Inflammatory macrophage (primary cell): ENCODE results near the gene ARL2.

Experiments used
- DNase-seq, 2 donors: peaks; one replicate each; pipeline ENCODE4 v3.0.0-alpha.2; 2020 to 2022

Gene ARL2

GRCh38 chr11:65047581-65048422, 33.8 kb downstream of the ARL2 start:
- DNase-seq = no peak

DNA sequence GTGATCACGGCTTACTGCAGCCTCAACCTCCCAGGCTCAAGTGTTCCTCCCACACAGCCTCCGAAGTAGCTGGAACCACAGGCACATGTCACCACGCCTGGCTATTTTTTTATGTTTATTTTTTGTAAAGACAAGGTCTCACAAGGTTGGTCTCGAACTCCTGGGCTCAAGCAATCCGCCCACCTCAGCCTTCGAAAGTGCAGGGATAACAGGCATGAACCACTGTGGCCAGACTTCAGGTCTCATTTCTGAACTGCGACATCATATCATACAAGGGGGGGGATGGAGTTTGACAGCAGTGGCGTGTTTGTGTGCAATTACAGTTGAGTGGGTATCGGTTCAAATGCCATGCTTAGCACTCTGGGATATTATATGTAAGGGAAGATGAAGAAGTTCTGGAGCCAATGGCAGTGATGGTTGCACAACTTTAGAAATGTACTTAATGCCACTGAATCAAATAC, 37.5 kb downstream of the ARL2 start:
- DNase-seq = no peak

GRCh38 chr11:65053827-65054508, 40.0 kb downstream of the ARL2 start:
- DNase-seq = no peak

GRCh38 chr11:65055538-65055937, 41.6 kb downstream of the ARL2 start:
- DNase-seq = no peak

DNA sequence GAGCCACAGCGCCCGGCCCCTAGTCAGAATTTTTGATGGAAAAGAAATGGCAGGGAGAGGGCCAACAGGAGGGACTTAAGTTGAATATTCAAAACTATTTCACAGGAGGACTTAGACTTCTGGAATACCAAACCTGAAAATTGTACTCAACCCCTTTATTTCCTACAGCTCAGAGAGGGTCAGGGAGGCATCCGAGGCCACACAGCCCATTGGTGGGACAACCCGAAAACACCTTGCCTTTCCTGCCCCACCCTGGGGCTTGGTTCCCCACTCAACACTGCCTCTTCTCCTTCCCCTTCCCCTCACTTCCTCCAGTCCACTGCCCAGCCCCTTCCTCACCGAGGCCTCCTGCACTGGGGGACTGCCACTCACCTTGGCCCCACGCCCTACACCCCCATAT, 43.0 kb downstream of the ARL2 start:
- DNase-seq = no peak

- DNase-seq = no peak
These were observed 43.6 kb downstream of the ARL2 start for GRCh38 chr11:65057526-65057925.

- no peak for DNase-seq
These were observed 44.1 kb downstream of the ARL2 start for GRCh38 chr11:65058012-65058411.

DNA sequence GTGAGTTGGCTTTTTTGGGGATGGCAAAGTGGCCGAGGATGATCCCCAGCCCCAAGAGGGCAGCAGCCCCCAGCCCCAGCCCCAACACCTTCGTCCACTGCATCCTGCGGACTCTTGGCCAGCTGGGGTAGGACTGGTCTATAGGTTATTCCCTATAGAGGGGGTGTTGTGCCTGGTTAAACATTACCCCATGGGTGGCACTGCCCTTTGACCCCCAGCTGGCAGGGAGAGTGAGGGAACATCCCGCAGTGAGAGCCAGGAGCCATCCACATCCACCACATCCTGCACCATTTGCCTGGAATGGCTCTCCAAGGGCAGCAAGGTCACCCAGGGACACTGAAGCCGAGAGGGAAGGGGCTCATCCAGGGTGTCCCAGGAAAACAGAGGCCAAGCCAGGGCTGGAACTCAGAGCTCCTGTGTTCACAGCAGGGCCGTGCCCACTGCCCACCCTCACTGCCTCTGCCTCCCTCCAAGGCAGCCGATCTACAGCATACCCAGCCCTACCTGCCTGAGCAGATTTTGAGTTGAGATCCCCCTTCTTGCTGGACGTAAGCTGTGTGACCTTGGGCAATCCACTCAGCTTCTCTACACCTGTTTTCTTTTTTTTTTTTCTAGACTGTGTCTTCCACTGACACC, 44.6 kb downstream of the ARL2 start, which contains the start of gene NAALADL1:
Gene NAALADL1, minus strand, starts transcription at position 135 of the 636 bp plus-strand sequence. Its CDS starts 32 bp downstream, at position 103.
- no peak for DNase-seq

DNA sequence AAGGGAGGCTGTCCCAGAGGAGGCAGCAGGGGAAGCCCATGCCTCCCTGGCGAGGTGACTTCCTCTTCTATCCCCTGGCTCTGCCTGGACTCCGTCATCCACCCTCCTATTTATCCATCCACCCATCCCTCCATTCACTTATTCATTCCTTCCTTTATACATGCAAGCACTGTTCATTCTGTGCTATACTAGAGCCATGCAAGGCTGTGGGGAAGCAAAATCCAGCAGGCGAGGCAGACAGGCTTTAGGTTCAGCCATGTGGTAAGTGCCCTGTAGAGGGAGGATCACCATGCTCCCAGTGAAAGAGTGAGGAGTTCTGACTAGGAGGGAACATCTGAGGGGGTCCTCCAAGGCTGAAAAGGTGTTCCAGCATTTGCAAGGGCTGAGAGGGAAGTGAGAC, 45.6 kb downstream of the ARL2 start:
- no peak for DNase-seq

GRCh38 chr11:65059959-65060824, 46.2 kb downstream of the ARL2 start:
- no peak for DNase-seq

- no peak for DNase-seq
These were observed 47.0 kb downstream of the ARL2 start for GRCh38 chr11:65060913-65061408.

DNA sequence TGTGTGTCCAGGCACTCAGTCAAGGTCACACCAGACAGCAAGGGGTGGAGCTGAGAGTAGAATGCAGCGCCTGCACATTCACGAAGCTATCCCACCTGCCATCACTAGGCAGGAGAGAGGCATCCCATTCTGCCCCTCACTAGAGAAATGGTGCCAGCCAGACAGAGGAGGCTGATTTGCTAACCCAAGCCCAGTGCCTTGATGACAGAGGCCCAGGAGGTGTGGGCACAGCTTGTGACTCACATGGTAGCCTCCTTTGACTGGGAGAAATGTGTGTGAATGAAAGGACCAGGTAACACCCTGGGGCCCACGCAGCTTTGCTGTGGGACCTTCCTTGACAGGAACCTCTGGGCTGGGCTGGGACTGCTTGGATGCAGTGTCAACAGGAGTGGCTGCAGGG, 49.6 kb downstream of the ARL2 start:
- DNase-seq = peak in 1 of 2 donors; percentile 20

DNA sequence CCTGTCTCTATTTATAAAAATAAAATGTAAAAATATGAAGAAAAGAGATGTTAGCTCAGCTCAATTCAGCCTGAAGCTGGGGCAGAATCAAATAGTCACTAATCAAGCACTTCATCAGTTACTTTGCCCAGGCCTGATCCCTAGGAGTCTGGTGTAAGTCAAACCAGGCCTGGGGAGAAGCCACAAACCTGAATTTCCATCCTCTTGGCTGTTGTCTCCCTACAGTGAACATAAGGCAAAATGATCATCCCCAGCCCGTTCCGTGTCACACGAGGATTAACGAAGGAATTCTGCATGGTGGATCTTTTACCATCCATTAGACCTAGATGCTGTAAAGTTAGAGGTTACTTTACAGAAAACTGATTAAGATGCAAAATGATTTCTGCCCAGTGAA, 50.9 kb downstream of the ARL2 start:
- DNase-seq = no peak

DNA sequence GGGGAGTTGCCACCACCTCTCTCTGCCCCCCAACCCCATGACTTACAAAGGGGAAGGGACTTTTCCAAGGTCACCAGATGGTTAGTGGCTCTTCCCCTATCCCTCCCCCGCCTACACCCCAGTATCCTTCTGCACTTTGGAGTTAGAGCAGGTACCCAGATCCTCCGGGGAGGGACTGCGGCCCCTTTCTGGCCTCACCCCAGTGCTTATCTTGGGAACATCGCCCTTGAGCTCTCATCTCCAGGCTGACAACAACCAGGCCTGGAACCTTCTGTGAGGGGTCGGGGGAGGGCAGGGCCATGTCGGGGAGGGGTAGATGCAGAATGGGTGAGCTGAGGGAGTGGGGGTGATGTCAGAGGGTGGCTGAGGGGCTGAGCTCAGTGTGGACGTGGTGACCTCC, 51.9 kb downstream of the ARL2 start:
- DNase-seq = peak in 1 of 2 donors; percentile 31

DNA sequence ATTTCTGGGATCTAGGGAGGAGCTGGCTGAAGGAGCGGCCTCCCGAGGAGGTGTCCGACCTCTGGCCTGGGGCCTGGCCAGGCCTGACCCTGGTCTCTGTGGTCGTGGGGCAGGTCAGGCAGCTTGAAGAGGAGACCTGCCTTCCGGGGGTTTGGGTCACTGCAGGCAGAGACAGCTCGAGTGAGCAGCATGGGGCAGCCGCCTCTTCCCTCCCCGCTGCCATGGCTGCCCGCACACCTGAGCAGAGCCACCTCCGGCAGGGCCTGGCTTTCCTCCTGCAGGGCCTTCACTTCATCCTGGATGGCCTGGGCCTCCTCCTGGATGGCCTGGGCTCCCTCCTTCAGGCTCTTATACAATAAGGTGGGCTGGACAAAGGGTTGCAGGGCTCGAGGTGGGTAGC, 52.4 kb downstream of the ARL2 start:
- DNase-seq = no peak

DNA sequence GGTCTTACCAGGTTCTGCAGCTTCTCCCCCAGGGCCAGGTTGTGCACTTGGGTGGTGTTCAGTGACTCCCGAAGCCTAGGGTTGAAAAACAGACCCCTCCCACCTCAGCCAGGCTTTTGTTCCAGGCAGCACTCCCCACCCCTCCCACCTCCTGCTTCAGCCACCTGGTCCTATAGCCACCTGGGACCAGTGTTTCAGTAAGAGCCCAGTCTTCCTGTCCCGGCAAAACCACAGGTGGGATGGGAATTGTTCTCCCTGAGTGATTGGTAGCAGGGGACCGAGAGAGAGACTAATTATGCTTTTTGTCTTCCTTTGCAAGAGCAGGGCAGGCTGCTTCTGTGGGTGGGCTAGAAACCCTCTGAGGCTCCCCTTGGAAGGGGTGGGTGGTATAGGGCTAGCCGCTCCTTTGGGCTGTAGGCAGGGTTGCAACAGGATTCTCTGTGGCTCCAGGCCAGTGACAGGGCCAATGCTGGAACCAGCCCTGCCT, 52.9 kb downstream of the ARL2 start:
- no peak for DNase-seq

DNA sequence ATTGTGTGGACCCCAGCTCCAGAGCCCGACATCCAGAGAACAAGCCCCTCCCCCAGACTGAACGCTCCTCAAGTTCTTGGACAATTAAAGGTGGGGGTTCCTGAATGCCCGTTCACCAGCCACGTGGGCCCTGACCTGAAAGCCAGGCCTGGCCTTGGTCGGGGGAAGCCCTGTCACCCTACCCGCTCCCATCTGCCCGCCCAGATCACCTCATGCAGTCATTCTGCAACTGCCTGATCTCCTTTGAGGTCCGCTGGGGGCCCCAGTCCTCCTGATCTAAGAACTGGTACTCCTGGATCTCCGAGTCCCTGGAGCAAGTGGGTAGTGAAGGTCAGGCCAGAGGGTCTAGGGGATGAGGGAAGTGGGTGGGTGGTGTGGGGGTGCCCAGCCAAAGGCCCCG, 53.5 kb downstream of the ARL2 start:
- DNase-seq = no peak

DNA sequence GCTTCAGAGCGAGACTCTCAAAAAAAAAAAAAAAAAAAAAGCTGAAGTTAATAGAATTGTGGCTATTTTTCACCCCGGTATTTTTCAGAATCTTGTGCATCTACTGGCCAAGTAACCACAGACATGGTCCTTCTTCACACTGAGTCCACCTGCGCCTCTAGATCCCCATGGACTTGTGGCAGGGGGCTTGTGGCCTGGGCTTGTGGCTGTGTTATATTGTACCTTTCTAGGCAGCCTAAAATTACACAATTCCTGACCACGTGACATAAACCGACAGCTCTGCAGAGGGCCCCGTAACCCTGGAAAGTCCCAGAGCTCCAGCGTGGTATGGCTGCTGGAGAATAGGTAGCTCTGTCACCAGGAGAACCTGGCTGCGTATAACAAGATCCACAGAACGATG, 55.3 kb downstream of the ARL2 start:
- peak in 1 of 2 donors; percentile 27 for DNase-seq
